ENCODE measurements around the gene RPUSD1. TPM values are rescaled to one million over a fixed set of nuclear protein-coding genes. Genes with fewer than 3 reads are reported as not detected.

RPUSD1 gene
- total and polyA plus RNA-seq, 2 experiments from 2014 or later, result 15.4 to 54.3 TPM

DNA sequence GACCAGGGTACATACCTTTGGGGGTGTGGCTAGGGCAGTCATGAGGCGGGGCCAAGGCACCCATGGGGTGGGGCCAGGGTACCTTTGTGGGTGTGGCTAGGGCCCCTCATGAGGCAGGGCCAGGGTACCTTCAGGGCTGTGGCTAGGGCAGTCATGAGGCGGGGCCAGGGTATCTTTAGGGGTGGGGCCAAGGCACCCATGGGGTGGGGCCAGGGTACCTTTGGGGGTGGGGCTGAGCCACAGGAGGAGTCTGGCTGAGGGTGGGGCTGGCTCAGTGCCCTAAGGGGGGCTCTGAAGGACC, 8.9 kb upstream of the RPUSD1 start:
- H2AFZ ChIP-seq, result no peak overlapping the region
- peaks cover 11% of the 10 kb centered on the region for H3K27me3 ChIP-seq (replicated peaks; ENCODE audit: insufficient read depth)
- H3K9me2 ChIP-seq (ENCODE audit: insufficient read depth), result no peaks in the 10 kb centered on the region
- no peaks in the 10 kb centered on the region for H3K4me1 ChIP-seq (ENCODE audit: insufficient read depth)
- WGBS, 2 experiments (ENCODE audit: low coverage in 1 of 2, low lambda C conversion rate in 2 of 2, missing lambda C conversion rate in 2 of 2), result 93% methylated on average over 2 of the region's 2 CpGs; no CpG with 5 or more reads in 1 of the 2 experiments
- no peak for TF ChIP-seq EZH2phosphoT487 (IDR thresholded peaks at IDR 0.05; ENCODE audit: insufficient read depth, low read depth)
- TF ChIP-seq EZH2 (IDR thresholded peaks at IDR 0.05; ENCODE audit: insufficient read depth, poor library complexity, severe bottlenecking), result no peak
- H3K4me2 ChIP-seq (ENCODE audit: unreplicated experiment), result no peak overlapping the region
- no peak overlapping the region for H3K9ac ChIP-seq
- H3K9me3 ChIP-seq (ENCODE audit: low read depth), result no peaks in the 10 kb centered on the region
- no peaks in the 10 kb centered on the region for H3K36me3 ChIP-seq (ENCODE audit: low read depth)
- DNase-seq, result no peak
- H3K79me2 ChIP-seq (ENCODE audit: insufficient read depth), result no peaks in the 10 kb centered on the region
- in situ Hi-C loops (cut with MboI), result no loop called here
- H3F3A ChIP-seq (ENCODE audit: insufficient read depth), result no peaks in the 10 kb centered on the region
- no peak overlapping the region for H3K4me3 ChIP-seq
- no peaks in the 10 kb centered on the region for H4K20me1 ChIP-seq (ENCODE audit: insufficient read depth)
- no peak overlapping the region for H3K27ac ChIP-seq

DNA sequence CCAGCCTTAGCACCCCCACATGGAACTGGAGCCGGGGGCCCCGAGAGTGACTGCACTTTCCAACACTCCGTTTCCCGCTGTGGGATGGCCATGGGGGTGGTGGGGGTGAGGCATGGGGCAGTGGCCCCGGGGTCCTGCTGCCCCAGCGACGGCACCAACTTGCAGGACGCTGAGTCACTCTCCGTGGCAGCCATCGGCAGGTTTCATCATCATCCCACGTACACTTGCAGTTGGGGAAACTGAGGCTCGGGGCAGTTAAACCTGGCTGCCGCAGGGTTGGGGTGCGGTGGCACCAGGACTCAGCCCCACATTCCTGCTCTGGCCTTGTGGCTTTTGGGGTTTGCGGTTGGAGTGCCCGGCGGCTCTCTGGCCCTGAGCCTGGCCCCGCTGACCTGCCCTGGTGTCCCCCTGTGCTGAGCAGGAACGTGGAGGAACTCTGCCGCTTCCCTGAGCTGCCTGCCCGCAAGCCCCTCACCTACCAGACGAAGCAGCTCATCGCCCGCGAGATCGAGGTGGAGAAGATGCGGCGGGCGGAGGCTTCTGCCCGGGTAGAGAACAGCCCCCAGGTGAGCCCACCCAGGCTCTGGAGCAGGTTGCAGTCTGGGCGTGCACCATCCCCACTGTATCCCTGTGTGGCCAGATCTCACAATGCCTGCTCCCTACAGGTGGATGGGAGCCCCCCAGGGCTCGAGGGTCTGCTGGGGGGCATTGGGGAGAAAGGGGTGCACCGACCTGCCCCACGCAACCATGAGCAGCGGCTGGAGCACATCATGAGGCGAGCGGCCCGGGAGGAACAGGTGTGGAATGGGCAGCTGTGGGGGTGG, 8.3 kb upstream of the RPUSD1 start:
- no peaks in the 10 kb centered on the region for H3K9me3 ChIP-seq (ENCODE audit: low read depth)
- TF ChIP-seq EZH2phosphoT487 (IDR thresholded peaks at IDR 0.05; ENCODE audit: insufficient read depth, low read depth), result no peak
- TF ChIP-seq EZH2 (IDR thresholded peaks at IDR 0.05; ENCODE audit: insufficient read depth, poor library complexity, severe bottlenecking), result no peak
- H3F3A ChIP-seq (ENCODE audit: insufficient read depth), result no peaks in the 10 kb centered on the region
- in situ Hi-C loops (cut with MboI), result no loop called here
- 91 to 93% methylated on average over 33 to 38 of the region's 38 CpGs for WGBS, 2 experiments (ENCODE audit: low coverage in 1 of 2, low lambda C conversion rate in 2 of 2, missing lambda C conversion rate in 2 of 2)
- H3K9me2 ChIP-seq (ENCODE audit: insufficient read depth), result no peaks in the 10 kb centered on the region
- no peaks in the 10 kb centered on the region for H3K4me1 ChIP-seq (ENCODE audit: insufficient read depth)
- DNase-seq, result no peak
- no peaks in the 10 kb centered on the region for H3K36me3 ChIP-seq (ENCODE audit: low read depth)
- no peak overlapping the region for H3K4me2 ChIP-seq (ENCODE audit: unreplicated experiment)
- H3K27me3 ChIP-seq (replicated peaks; ENCODE audit: insufficient read depth), result peaks cover 11% of the 10 kb centered on the region
- no peaks in the 10 kb centered on the region for H3K79me2 ChIP-seq (ENCODE audit: insufficient read depth)
- no peaks in the 10 kb centered on the region for H4K20me1 ChIP-seq (ENCODE audit: insufficient read depth)
- no peak overlapping the region for H3K4me3 ChIP-seq
- H2AFZ ChIP-seq, result no peak overlapping the region
- H3K27ac ChIP-seq, result no peak overlapping the region
- H3K9ac ChIP-seq, result no peak overlapping the region

- no peak overlapping the region for H2AFZ ChIP-seq
- H3F3A ChIP-seq (ENCODE audit: insufficient read depth), result no peaks in the 10 kb centered on the region
- 84 to 85% methylated on average over 26 to 33 of the region's 33 CpGs for WGBS, 2 experiments (ENCODE audit: low coverage in 1 of 2, low lambda C conversion rate in 2 of 2, missing lambda C conversion rate in 2 of 2)
- TF ChIP-seq EZH2phosphoT487 (IDR thresholded peaks at IDR 0.05; ENCODE audit: insufficient read depth, low read depth), result no peak
- no peak for TF ChIP-seq EZH2 (IDR thresholded peaks at IDR 0.05; ENCODE audit: insufficient read depth, poor library complexity, severe bottlenecking)
- H3K9me3 ChIP-seq (ENCODE audit: low read depth), result no peaks in the 10 kb centered on the region
- in situ Hi-C loops (cut with MboI), result no loop called here
- H3K27ac ChIP-seq, result no peak overlapping the region
- H3K36me3 ChIP-seq (ENCODE audit: low read depth), result no peaks in the 10 kb centered on the region
- H3K4me3 ChIP-seq, result no peak overlapping the region
- H3K79me2 ChIP-seq (ENCODE audit: insufficient read depth), result no peaks in the 10 kb centered on the region
- no peak overlapping the region for H3K4me2 ChIP-seq (ENCODE audit: unreplicated experiment)
- no peaks in the 10 kb centered on the region for H3K4me1 ChIP-seq (ENCODE audit: insufficient read depth)
- H4K20me1 ChIP-seq (ENCODE audit: insufficient read depth), result no peaks in the 10 kb centered on the region
- DNase-seq, result no peak
- H3K27me3 ChIP-seq (replicated peaks; ENCODE audit: insufficient read depth), result peaks cover 8% of the 10 kb centered on the region
- H3K9ac ChIP-seq, result no peak overlapping the region
- no peaks in the 10 kb centered on the region for H3K9me2 ChIP-seq (ENCODE audit: insufficient read depth)
Measured at GRCh38 chr16:795580-796229, 7.5 kb upstream of the RPUSD1 start.

DNA sequence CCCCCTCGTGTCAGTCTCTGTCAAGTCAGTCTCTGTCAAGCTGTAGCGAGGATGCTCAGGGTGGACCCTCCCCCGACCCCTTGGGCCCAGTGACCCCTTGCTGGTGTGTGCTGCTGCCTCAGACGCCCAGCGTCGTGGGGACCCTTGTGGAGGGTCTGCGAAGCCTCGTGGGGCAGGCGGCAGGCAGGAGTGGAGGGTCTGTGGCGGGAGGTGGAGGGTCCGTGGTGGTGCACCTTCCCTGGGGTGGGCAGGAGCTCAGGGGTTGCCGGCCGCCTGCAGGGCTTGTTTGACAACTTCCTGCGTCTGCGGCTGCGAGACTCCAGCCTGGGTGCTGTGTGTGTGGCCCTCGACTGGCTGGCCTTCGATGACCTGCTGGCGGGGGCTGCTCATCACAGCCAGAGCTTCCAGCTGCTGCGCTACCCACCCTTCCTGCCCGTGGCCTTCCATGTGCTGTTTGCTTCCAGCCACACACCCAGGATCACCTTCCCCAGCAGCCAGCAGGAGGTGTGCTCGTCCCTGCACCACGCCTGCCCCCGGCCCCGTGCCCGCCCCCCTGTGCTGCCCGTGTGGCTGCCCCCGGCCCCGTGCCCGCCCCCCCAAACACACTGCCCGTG, 6.8 kb upstream of the RPUSD1 start:
- no peaks in the 10 kb centered on the region for H4K20me1 ChIP-seq (ENCODE audit: insufficient read depth)

More for the DNA sequence above, 6.8 kb upstream of the RPUSD1 start:
- Histone ChIP-seq H3K27me3 (replicated peaks; ENCODE audit: insufficient read depth) (0 out of 2 replicates have a peak, but pooled peaks cover 1% of the 10 kb centered on the region), H3K79me2 (ENCODE audit: insufficient read depth) (no peaks in the 10 kb centered on the region), H3K9me2 (ENCODE audit: insufficient read depth) (no peaks in the 10 kb centered on the region), H3K36me3 (ENCODE audit: low read depth) (no peaks in the 10 kb centered on the region), H3K9me3 (ENCODE audit: low read depth) (no peaks in the 10 kb centered on the region), H3K9ac (no peak overlapping the region), H3K4me3 (no peak overlapping the region), H3K4me2 (ENCODE audit: unreplicated experiment) (no peak overlapping the region), H3K27ac (no peak overlapping the region), H2AFZ (no peak overlapping the region), H3F3A (ENCODE audit: insufficient read depth) (no peaks in the 10 kb centered on the region), H3K4me1 (ENCODE audit: insufficient read depth) (no peaks in the 10 kb centered on the region)
- TF ChIP-seq EZH2phosphoT487 (IDR thresholded peaks at IDR 0.05; ENCODE audit: insufficient read depth, low read depth) (no peak), EZH2 (IDR thresholded peaks at IDR 0.05; ENCODE audit: insufficient read depth, poor library complexity, severe bottlenecking) (no peak)
- in situ Hi-C loops (cut with MboI), result no loop called here
- 90 to 91% methylated on average over 12 to 31 of the region's 31 CpGs for WGBS, 2 experiments (ENCODE audit: low coverage in 1 of 2, low lambda C conversion rate in 2 of 2, missing lambda C conversion rate in 2 of 2)
- no peak for DNase-seq

All from GM23248 (cell line).